ENCODE data around the gene INHBA.

The INHBA gene

DNA sequence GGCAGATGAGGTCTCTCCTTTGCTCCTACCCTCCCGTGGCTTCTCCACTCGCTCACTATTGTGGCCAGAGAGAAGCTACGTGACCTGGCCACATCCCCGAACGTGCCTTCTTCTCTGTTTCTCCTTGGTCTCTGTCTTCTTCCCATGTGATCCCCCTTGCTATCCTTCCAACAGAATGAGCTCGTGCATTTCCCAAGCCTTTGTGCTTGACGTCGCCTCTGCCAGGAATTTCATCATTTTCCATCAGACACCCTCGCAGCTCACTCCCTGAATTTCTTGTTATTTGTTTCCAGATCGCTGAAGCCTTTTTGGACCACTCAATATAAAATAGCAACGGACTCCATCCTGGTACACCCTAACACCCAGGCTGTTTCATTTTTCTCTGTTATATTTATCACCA lies 13.8 kb upstream of the INHBA start:
- TF ChIP-seq, protein P1, sequence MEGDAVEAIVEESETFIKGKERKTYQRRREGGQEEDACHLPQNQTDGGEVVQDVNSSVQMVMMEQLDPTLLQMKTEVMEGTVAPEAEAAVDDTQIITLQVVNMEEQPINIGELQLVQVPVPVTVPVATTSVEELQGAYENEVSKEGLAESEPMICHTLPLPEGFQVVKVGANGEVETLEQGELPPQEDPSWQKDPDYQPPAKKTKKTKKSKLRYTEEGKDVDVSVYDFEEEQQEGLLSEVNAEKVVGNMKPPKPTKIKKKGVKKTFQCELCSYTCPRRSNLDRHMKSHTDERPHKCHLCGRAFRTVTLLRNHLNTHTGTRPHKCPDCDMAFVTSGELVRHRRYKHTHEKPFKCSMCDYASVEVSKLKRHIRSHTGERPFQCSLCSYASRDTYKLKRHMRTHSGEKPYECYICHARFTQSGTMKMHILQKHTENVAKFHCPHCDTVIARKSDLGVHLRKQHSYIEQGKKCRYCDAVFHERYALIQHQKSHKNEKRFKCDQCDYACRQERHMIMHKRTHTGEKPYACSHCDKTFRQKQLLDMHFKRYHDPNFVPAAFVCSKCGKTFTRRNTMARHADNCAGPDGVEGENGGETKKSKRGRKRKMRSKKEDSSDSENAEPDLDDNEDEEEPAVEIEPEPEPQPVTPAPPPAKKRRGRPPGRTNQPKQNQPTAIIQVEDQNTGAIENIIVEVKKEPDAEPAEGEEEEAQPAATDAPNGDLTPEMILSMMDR (IDR thresholded peaks at IDR 0.05; ENCODE audit: low read depth, low read length, poor library complexity, severe bottlenecking): no peak
- no peak for TF ChIP-seq EZH2phosphoT487 (IDR thresholded peaks at IDR 0.05; ENCODE audit: borderline replicate concordance, low read length)
- H3K9me3 ChIP-seq (ENCODE audit: control insufficient read depth, insufficient read depth, low read length): no peaks in the 10 kb centered on the region

DNA sequence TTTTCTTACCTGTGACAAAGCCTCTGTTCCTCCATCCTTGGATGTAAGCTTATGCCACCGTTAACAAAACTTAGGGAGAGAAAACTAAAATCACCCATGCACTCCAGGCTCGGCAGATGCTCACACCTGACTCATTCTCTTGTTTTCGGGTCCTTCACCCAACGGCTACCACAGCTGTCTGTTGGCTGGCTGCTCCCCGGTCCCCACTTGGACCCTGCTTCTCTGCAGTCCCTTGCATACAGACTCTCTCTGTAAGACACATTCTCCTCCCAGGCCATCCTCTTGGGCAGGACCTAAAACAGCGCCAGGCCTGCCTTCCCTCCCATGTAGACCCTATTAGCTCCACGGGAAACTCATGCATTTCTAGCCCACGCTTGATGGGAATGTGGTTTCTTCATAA lies 12.1 kb upstream of the INHBA start:
- no peaks in the 10 kb centered on the region for H3K79me2 ChIP-seq (ENCODE audit: control insufficient read depth, low read length)

More for the DNA sequence above, 13.8 kb upstream of the INHBA start:
- H3K4me1 ChIP-seq (ENCODE audit: control insufficient read depth, low read length): no peaks in the 10 kb centered on the region
- no peak overlapping the region for H3K4me3 ChIP-seq (ENCODE audit: low read length)
- no peaks in the 10 kb centered on the region for H3F3A ChIP-seq (ENCODE audit: control insufficient read depth, insufficient read depth)
- H3K9me2 ChIP-seq (replicated peaks; ENCODE audit: control insufficient read depth, low read length): no peaks in the 10 kb centered on the region
- H3K36me3 ChIP-seq (ENCODE audit: control insufficient read depth, low read length): no peaks in the 10 kb centered on the region
- H3K79me2 ChIP-seq (ENCODE audit: control insufficient read depth, low read length): no peaks in the 10 kb centered on the region
- no peaks in the 10 kb centered on the region for H3K27me3 ChIP-seq (ENCODE audit: control insufficient read depth, low read length)
- H3K4me2 ChIP-seq (ENCODE audit: low read length): no peak overlapping the region
- no peak overlapping the region for H3K27ac ChIP-seq (ENCODE audit: low read depth, low read length)
- no peaks in the 10 kb centered on the region for H4K20me1 ChIP-seq (ENCODE audit: control insufficient read depth, insufficient read depth, low read depth, low read length)

DNA sequence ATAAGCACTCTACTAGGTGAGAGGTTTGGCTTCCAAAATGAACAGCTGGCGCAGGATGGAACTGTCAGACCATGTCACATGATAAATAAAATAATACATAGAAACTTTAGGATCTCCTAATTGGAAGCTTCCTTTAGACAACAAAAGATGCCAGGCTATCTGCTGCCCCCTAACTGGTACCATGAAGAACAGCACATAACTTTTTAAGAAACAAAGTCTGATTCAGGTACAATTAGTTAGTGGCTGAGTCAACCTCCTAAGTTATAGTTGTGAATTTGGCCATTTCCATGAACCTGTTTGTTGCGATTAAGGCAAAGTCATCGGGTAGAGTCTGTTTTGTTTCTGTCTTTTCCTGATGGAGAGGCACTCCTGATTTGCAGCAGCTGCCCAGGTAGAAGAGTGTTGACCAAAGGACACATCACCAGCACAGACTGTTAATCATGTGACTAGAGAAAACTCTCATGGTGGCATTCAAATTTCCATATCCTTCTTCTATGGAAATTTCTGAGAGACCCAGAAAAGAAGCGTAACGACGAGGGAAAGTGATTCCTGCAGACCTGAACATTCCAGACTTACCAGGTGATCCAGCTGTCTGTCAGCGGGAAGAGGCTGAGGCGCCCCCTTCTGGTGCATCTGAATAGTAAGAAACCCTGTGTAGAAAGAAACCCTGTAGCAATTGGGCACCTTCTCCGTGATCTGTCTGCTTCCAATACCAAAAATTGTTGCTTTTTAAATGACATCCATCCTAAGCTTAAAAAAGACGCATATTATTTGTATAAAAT lies 8.6 kb upstream of the INHBA start:
- no peaks in the 10 kb centered on the region for H3K9me2 ChIP-seq (replicated peaks; ENCODE audit: control insufficient read depth, low read length)
- TF ChIP-seq, protein P1 (IDR thresholded peaks at IDR 0.05; ENCODE audit: low read depth, low read length, poor library complexity, severe bottlenecking): peak; percentile 83
- TF ChIP-seq EZH2phosphoT487 (IDR thresholded peaks at IDR 0.05; ENCODE audit: borderline replicate concordance, low read length): no peak
- H3K27ac ChIP-seq (ENCODE audit: low read depth, low read length): no peak overlapping the region
- no peaks in the 10 kb centered on the region for H3K79me2 ChIP-seq (ENCODE audit: control insufficient read depth, low read length)
- no peaks in the 10 kb centered on the region for H3F3A ChIP-seq (ENCODE audit: control insufficient read depth, insufficient read depth)
- no peaks in the 10 kb centered on the region for H4K20me1 ChIP-seq (ENCODE audit: control insufficient read depth, insufficient read depth, low read depth, low read length)
- H3K4me1 ChIP-seq (ENCODE audit: control insufficient read depth, low read length): no peaks in the 10 kb centered on the region
- no peaks in the 10 kb centered on the region for H3K36me3 ChIP-seq (ENCODE audit: control insufficient read depth, low read length)
- no peak overlapping the region for H3K4me3 ChIP-seq (ENCODE audit: low read length)
- H3K9me3 ChIP-seq (ENCODE audit: control insufficient read depth, insufficient read depth, low read length): no peaks in the 10 kb centered on the region
- no peaks in the 10 kb centered on the region; the same call in 1 of the 2 replicates for H3K27me3 ChIP-seq (ENCODE audit: control insufficient read depth, low read length)
- H3K4me2 ChIP-seq (ENCODE audit: low read length): no peak overlapping the region

More for the DNA sequence above, 12.1 kb upstream of the INHBA start:
- H3K27me3 ChIP-seq (ENCODE audit: control insufficient read depth, low read length): no peaks in the 10 kb centered on the region
- no peaks in the 10 kb centered on the region for H3K4me1 ChIP-seq (ENCODE audit: control insufficient read depth, low read length)
- no peaks in the 10 kb centered on the region for H3F3A ChIP-seq (ENCODE audit: control insufficient read depth, insufficient read depth)
- no peak overlapping the region for H3K27ac ChIP-seq (ENCODE audit: low read depth, low read length)
- no peaks in the 10 kb centered on the region for H3K9me3 ChIP-seq (ENCODE audit: control insufficient read depth, insufficient read depth, low read length)
- TF ChIP-seq, protein P1 (IDR thresholded peaks at IDR 0.05; ENCODE audit: low read depth, low read length, poor library complexity, severe bottlenecking): no peak
- TF ChIP-seq EZH2phosphoT487 (IDR thresholded peaks at IDR 0.05; ENCODE audit: borderline replicate concordance, low read length): no peak
- no peak overlapping the region for H3K4me2 ChIP-seq (ENCODE audit: low read length)
- H4K20me1 ChIP-seq (ENCODE audit: control insufficient read depth, insufficient read depth, low read depth, low read length): no peaks in the 10 kb centered on the region
- no peaks in the 10 kb centered on the region for H3K36me3 ChIP-seq (ENCODE audit: control insufficient read depth, low read length)
- no peak overlapping the region for H3K4me3 ChIP-seq (ENCODE audit: low read length)
- no peaks in the 10 kb centered on the region for H3K9me2 ChIP-seq (replicated peaks; ENCODE audit: control insufficient read depth, low read length)
